Epithelial cell of esophagus (primary cell): ENCODE data around the gene FAH.

Source experiments
- DNase-seq: peaks from one replicate; pipeline ENCODE4 v3.0.0; 2010; ENCODE audit warnings: low read depth
- H3K4me3 ChIP-seq: 2 replicates; pipeline ENCODE4 v1.5.1; 2011; ENCODE audit warnings: mild to moderate bottlenecking, low read length, control low read depth
- CTCF ChIP-seq: IDR thresholded peaks from 2 replicates; pipeline ENCODE4 v1.5.1; 2011; ENCODE audit warnings: low read depth, mild to moderate bottlenecking, low read length, control low read depth, inconsistent platforms; ENCODE audit not compliant: insufficient read depth; ENCODE audit errors: missing control alignments

FAH gene

GRCh38 chr15:80201256-80202015 is 48.6 kb downstream of the FAH start:
- H3K4me3 ChIP-seq: no peak overlapping the region
- no peak for DNase-seq

DNA sequence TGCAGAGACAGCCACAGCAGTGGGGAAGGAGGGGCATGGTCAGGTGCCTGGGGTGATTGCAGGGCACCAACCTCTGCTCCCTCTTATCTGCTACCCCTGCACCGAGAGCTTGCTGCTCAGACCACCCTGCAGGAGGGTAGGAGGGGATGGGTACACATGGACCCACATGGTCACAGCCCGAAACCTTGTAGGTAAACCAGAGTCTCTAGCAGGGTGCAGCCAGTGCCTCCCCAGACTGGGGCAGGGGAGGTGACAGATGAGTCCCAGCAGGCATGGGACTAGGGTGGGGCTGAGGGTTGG is 49.2 kb downstream of the FAH start:
- no peak for DNase-seq
- TF ChIP-seq CTCF: no peak
- H3K4me3 ChIP-seq: no peak overlapping the region

More at GRCh38 chr15:80201256-80202015, 48.6 kb downstream of the FAH start:
- no peak for TF ChIP-seq CTCF

- no peak overlapping the region for H3K4me3 ChIP-seq
- peak; percentile 94 for DNase-seq
- TF ChIP-seq CTCF: no peak
Measured at GRCh38 chr15:80202641-80203360, 50.0 kb downstream of the FAH start.

DNA sequence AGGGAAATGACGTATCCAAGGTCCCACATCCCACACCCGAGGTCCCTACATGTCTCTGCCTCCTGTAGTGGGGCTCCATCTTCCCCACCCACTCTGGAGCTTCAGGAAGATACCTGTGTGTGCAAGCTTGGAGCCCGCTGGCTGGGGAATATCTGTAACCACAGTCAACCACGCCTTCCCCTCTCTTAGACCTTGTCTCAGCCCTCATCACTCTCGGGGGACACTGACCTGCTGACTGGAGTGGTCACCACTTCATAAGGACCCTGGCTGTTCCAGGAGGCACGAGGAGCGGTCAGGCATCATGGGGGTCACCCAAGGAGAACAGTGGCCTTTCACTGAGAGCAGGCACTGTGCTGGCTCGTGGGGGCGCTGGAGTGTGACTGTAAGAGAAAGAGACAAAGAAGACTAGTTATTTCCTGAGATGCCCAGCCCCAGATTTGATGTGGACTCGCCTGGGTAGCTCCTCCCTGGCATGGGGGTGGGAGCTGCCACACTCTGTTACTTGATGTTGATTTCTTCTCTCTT is 50.6 kb downstream of the FAH start:
- no peak for DNase-seq
- no peak for TF ChIP-seq CTCF
- no peak overlapping the region for H3K4me3 ChIP-seq

DNA sequence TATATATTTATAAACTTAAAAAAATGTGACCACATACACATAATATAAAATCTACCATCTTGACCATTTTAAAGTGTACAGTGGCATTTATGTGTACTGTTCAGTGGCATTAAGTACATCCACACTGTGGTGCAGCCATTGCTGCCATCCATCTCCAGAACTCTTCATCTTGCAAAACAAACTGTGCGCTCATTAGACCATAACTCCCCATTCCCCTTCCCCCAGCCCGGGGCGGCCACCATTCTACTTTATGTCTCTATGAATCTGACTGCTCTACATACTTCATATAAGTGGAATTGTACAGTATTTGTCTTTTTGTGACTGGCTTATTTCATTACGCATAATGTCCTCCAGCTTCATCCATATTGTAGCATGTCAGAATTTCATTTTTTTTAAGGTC is 51.4 kb downstream of the FAH start:
- no peak for TF ChIP-seq CTCF
- no peak overlapping the region for H3K4me3 ChIP-seq
- DNase-seq: no peak

DNA sequence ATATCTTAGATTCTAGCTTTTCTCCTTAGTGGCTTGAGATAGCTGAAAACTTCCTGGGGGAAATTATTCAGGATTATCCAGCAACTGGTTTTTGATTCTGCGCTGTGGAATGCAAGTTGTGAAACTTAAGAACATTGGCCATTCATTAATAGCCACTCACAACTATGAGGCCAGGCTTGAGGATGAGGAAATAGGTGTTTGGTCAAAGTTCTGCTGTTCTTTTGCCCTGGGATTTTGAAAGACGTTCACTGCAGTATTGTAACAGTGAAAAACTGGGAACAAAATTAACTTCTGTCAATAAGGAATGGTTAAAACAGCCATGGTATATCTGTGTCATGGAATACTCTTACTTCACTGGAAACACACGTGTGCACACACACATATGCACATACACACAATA is 55.1 kb downstream of the FAH start:
- no peak for TF ChIP-seq CTCF
- DNase-seq: peak; percentile 69
- H3K4me3 ChIP-seq: no peak overlapping the region
